ENCODE results near the gene TBK1. TPM values are rescaled to one million over a fixed set of nuclear protein-coding genes. Genes with fewer than 3 reads are reported as not detected.

TBK1 gene
- total RNA-seq, 1 experiment from 2014 or later = 34.7 TPM

DNA sequence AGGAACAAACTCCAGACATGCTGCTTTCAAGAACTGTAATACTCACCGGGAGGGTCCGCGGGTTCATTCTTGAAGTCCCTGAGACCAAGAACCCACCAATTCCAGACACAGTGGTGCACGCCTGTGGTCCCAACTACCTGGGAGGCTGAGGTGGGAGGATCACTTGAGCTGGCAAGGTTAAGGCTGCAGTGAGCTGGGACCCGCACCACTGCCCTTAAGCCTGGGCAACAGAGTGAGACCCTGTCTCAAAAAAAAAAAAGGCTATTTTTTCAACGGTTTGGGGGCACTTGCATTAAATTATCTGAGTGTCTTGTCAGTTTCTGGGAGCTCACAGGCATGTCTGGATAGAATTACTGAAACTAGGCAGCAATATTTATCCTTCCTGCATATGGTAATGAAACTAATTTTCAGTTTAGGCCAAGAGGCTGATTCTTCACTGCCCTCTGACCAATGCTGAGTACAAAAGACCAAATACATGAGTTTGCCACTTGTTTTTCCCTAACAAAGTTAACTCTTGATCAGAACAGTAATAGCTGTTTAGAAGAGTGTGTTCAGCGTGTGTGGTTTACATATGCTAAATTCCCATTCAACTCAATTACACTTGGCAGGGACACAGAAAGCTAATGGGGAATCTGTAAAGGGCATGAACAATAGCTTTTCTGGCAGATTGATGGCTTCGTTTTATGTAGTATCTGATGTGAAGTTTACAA lies 92.6 kb downstream of the TBK1 start:
- DNase-seq (ENCODE audit: low read depth) = no peak

DNA sequence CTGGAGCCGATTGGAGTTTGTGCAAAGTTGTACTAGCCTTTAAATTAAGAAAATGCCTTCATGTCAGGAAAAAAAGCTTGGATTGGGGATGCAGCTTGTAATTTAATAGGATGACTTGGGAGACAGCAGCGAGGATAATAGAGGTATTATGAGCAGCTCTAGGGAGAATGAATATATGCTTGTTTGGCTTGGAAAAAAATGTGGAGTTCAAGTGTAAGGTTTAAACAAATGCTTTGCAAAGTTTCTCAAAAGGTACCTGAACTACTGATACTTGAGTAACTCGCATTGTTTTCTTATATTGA lies 93.1 kb downstream of the TBK1 start:
- no peak for DNase-seq (ENCODE audit: low read depth)

DNA sequence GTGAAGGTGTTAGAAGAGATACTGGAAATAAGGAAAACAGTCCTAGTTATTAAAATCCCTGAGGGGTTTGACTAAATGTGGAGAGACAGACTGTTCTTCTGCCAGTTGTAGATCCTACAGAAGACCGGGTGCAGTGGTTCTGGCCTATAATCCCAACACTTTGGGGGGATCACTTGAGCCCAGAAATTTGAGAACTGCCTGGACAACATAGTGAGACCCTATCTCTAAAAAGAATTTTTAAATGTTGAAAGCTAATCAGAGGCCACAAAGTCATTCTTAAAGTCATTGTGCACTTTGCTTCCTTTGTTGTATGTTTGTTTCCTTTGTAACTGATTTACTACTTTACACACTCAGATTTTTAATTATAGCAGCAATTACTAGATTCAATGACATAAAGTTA lies 97.2 kb downstream of the TBK1 start:
- DNase-seq (ENCODE audit: low read depth) = no peak

DNA sequence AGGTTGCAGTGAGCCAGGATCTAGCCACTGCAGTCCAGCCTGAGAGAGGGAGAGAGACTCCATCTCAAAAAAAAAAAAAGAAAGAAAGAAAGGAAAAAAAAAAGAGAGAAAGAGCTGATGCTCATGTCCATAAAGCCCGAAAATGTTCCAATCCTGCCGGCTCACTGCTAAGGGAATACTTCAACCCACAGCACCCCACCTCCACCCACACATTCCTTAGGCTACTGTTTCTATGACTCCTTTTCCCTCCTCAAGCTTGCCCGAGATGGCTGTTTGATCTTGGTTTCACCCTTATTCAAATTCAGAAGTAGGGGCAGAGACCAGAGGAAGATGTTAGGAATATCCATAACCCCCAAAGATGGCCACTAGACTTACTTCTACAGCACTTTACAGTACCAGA lies 98.8 kb downstream of the TBK1 start:
- DNase-seq (ENCODE audit: low read depth) = no peak

DNA sequence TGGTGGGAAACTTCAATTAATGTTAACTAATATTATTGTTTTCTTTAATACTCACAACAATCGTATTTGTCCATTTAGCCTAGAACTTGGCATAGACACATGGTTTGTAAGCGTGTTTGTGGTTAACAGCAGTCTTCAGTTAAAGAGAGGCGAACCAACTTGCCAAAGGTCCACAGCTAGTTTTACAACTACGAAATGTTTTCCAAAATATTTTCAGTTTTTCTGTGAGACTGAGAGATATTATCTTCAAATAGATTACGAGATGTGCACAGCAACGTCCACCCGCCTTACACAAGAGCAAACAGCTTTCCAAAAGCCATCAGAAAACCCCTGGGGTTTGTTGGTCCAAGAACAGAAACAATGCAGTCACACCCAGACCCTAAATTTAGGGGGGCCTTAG lies 99.8 kb downstream of the TBK1 start:
- no peak for DNase-seq (ENCODE audit: low read depth)

Other genes starting within 250 kb of the TBK1 start
- gene KICS2, start 229.8 kb upstream of the TBK1 start, total RNA-seq (2014; rRNA removed) = 6.0 and 9.4 TPM in 2 replicates
- gene C12orf56, start 61.4 kb upstream of the TBK1 start, total RNA-seq (2014; rRNA removed) = 0.11 and 1.1 TPM in 2 replicates
- 72.3 and 72.8 TPM in 2 replicates for gene XPOT, start 47.7 kb upstream of the TBK1 start, total RNA-seq (2014; rRNA removed)
- 15.7 and 19.2 TPM in 2 replicates for gene RASSF3, start 158.4 kb downstream of the TBK1 start, total RNA-seq (2014; rRNA removed)